ENCODE data around the gene CERS4. TPM values are rescaled to one million over a fixed set of nuclear protein-coding genes. Genes with fewer than 3 reads are reported as not detected.

CERS4 gene
- total RNA-seq, 2 experiments from 2014 or later, result 21.2 to 21.8 TPM

GRCh38 chr19:8310342-8311055 lies 101.3 kb downstream of the CERS4 start:
- H3K9me3 Mint-ChIP-seq (ENCODE audit: low read depth), result no peaks in the 10 kb centered on the region
- no peaks in the 10 kb centered on the region for H3K27me3 Mint-ChIP-seq
- POLR2A ChIA-PET, result interaction anchor here (0.6 kb wide), 1 partner anchor 131 kb away, joined by 4 read pairs; no protein-coding TSS in a partner anchor
- H3K27ac Mint-ChIP-seq, result no peak overlapping the region
- peaks cover 32% of the 10 kb centered on the region for H3K4me1 Mint-ChIP-seq
- DNase-seq, result peak; percentile 1
- CTCF ChIA-PET, result interaction anchor here (2.4 kb wide), 1 partner anchor 10 kb away, joined by 14 read pairs; the partner anchor contains the start of genes NDUFA7 and RPS28
- H3K4me3 Mint-ChIP-seq, result no peak overlapping the region
- peaks cover 35% of the 10 kb centered on the region for H3K36me3 Mint-ChIP-seq (ENCODE audit: low read depth)
- intact Hi-C loops (cut with DNase I, micrococcal nuclease), result no loop called here
- ATAC-seq, result no peak

GRCh38 chr19:8311461-8312260 lies 102.5 kb downstream of the CERS4 start:
- Mint-ChIP-seq H3K36me3 (ENCODE audit: low read depth) (peaks cover 36% of the 10 kb centered on the region), H3K9me3 (ENCODE audit: low read depth) (no peaks in the 10 kb centered on the region), H3K4me3 (no peak overlapping the region), H3K4me1 (peaks cover 23% of the 10 kb centered on the region), H3K27ac (no peak overlapping the region), H3K27me3 (no peaks in the 10 kb centered on the region)
- DNase-seq (peak; percentile 3), ATAC-seq (no peak)
- intact Hi-C loops (cut with DNase I, micrococcal nuclease), result no loop called here
- CTCF ChIA-PET, result interaction anchor here (2.4 kb wide), 1 partner anchor 9 kb away, joined by 14 read pairs; the partner anchor contains the start of genes NDUFA7 and RPS28
- POLR2A ChIA-PET, result interaction anchor here (0.6 kb wide), 2 partner anchors 7 to 130 kb away, joined by 3 to 4 read pairs; no protein-coding TSS in a partner anchor

Other genes with a start within 250 kb of the CERS4 start
- gene ELAVL1, start 203.7 kb upstream of the CERS4 start, total RNA-seq, result 100 to 1,000 TPM; 149 to 184 TPM
- under 1 TPM in 1 of 2 experiments, not detected in 1; 0.26 TPM for gene CCL25, start 156.6 kb upstream of the CERS4 start, total RNA-seq
- gene FBN3, start 59.8 kb upstream of the CERS4 start, total RNA-seq, result not detected
- 10 to 100 TPM; 39.9 to 41.4 TPM for gene CD320, start 99.0 kb downstream of the CERS4 start, total RNA-seq
- 100 to 1,000 TPM in 1 of 2 experiments, 10 to 100 TPM in 1; 90.9 to 112 TPM for gene NDUFA7, start 112.0 kb downstream of the CERS4 start, total RNA-seq
- gene RPS28, start 112.1 kb downstream of the CERS4 start, total RNA-seq, result 1,000 to 10,000 TPM; 1,994 to 2,316 TPM
- 1 to 10 TPM in 1 of 2 experiments, under 1 TPM in 1; 0.98 to 1.1 TPM for gene KANK3, start 133.9 kb downstream of the CERS4 start, total RNA-seq
- 1 to 10 TPM; 7.4 to 7.9 TPM for gene ANGPTL4, start 154.8 kb downstream of the CERS4 start, total RNA-seq
- gene RAB11B, start 181.0 kb downstream of the CERS4 start, total RNA-seq, result 10 to 100 TPM; 74.3 to 93.4 TPM
- 10 to 100 TPM in 1 of 2 experiments, 1 to 10 TPM in 1; 9.1 to 10.1 TPM for gene MARCHF2, start 203.9 kb downstream of the CERS4 start, total RNA-seq
- gene HNRNPM, start 235.6 kb downstream of the CERS4 start, total RNA-seq, result 100 to 1,000 TPM; 250 to 304 TPM